Activated CD4-positive, alpha-beta T cell treated with anti-CD3 and anti-CD28 coated beads for 1 hour (primary cell): ENCODE measurements around the gene CCN5.

Experiments used
- DNase-seq: peaks from one replicate; pipeline ENCODE4 v3.0.0-alpha.2; 2020

The CCN5 gene

GRCh38 chr20:44739942-44740341 lies 24.8 kb downstream of the CCN5 start:
- no peak for DNase-seq

- DNase-seq = no peak
These were observed 27.3 kb downstream of the CCN5 start for GRCh38 chr20:44742304-44743079.

- no peak for DNase-seq
These were observed 28.0 kb downstream of the CCN5 start for GRCh38 chr20:44743080-44743701.

GRCh38 chr20:44743916-44744655 lies 28.9 kb downstream of the CCN5 start:
- DNase-seq = no peak

- no peak for DNase-seq
These were observed 30.0 kb downstream of the CCN5 start for GRCh38 chr20:44745122-44745597.

- peak; percentile 14 for DNase-seq
These were observed 30.6 kb downstream of the CCN5 start, which contains the start of gene KCNK15 for GRCh38 chr20:44745598-44746366. Gene KCNK15, plus strand, starts transcription at chr20:44745865. Its CDS starts 46 bp downstream, at chr20:44745911.

GRCh38 chr20:44746367-44747165 lies 31.4 kb downstream of the CCN5 start:
- no peak for DNase-seq

- DNase-seq = peak; percentile 32
These were observed 32.2 kb downstream of the CCN5 start for GRCh38 chr20:44747166-44748004.

GRCh38 chr20:44748005-44748370 lies 32.8 kb downstream of the CCN5 start:
- DNase-seq = no peak

GRCh38 chr20:44750081-44750805 lies 35.1 kb downstream of the CCN5 start:
- no peak for DNase-seq

- DNase-seq = no peak
These were observed 37.1 kb downstream of the CCN5 start for GRCh38 chr20:44752099-44752931.

GRCh38 chr20:44754554-44754953 lies 39.4 kb downstream of the CCN5 start:
- DNase-seq = no peak

GRCh38 chr20:44756011-44756688 lies 41.0 kb downstream of the CCN5 start:
- no peak for DNase-seq

GRCh38 chr20:44756956-44757355 lies 41.8 kb downstream of the CCN5 start:
- DNase-seq = no peak

GRCh38 chr20:44758247-44759101 lies 43.3 kb downstream of the CCN5 start:
- no peak for DNase-seq

GRCh38 chr20:44759595-44759994 lies 44.4 kb downstream of the CCN5 start:
- no peak for DNase-seq

- DNase-seq = no peak
These were observed 46.3 kb downstream of the CCN5 start for GRCh38 chr20:44761423-44761822.
